ENCODE measurements around the gene MAGI3. TPM values are rescaled to one million over a fixed set of nuclear protein-coding genes. Genes with fewer than 3 reads are reported as not detected.
"Not testable (repeated sequence)": the region's sequence is repeated elsewhere in the genome, so short reads cannot be mapped to it uniquely, and the experiment has no call there.

The MAGI3 gene
- total RNA-seq, 1 donor from 2014 or later = 9.2 TPM

DNA sequence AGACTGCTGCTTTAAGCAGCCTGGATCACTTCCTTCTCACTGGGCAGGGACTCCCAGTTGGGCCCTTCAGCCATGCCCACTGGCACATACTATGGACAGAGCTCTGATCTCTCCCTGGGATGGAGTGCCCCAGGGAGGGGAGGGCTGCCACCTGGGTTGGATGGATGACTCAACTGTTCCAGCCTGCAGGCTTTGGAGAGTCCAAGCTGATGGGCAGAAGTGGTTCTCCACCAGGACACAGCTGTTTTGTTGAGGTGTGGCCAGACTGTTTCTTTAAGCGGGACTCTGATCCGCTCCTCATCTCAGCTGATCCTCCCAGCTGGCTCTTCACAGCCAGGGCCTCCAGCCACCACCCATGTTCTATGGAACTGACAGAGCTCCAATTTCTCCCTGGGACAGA, 166.9 kb downstream of the MAGI3 start:
- no peak for DNase-seq (ENCODE audit: extremely low read depth, low read depth, low spot score)

DNA sequence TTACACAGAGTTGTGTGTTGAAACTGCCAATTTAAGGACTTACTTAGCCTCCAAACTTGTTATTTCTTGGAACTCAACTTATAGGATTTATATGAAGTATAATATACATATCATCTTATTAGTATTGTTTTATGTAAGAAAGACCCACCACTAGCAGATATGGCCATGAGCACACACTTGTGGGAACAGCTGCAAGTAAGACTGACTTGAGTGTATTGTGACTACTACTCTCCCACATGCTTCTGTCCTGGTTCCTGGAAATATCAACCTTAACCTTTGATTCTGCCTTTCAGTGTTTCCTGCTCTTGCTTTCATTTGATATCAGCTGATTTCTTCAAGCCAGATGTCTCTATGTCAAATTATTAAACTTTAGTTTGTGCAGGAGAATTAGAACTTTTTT, 175.3 kb downstream of the MAGI3 start:
- no peak for DNase-seq (ENCODE audit: extremely low read depth, low read depth, low spot score)

DNA sequence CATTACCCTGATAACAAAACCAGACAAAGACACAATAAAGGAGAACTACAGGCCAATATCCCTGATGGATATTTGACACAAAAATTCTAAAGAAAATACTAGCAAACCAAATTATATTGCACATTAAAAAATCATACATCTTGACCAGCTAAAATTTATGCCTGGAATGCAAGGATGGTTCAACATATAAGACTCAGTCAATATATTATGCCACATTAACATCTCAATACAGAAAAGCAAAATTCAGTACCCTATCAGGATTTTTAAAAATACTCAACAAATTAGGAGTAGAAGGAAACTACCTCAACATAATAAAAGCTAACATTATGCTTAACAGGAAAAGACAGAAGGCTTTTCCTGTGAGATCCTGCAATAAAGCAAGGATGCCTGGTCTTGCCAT, 177.1 kb downstream of the MAGI3 start:
- DNase-seq (ENCODE audit: extremely low read depth, low read depth, low spot score) = no peak

DNA sequence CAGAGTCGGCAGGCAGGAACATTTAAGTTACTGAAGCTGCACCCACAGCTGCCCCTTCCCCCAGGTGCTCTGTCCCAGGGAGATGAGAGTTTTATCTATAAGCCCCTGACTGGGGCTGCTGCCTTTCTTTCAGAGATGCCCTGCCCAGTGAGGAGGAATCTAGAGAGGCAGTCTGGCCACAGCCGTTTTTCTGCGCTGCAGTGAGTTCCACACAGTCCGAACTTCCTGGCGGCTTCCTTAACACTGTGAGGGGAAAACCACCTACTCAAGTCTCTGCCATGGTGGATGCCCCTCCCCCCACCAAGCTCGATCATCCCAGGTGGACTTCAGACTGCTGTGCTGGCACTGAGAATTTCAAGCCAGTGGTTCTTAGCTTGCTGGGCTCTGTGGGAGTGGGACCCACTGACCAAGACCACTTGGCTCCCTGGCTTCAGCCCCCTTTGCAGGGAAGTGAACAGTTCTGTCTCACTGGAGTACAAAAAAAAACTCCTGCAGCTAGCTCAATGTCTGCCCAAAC, 185.5 kb downstream of the MAGI3 start:
- not testable (repeated sequence) for DNase-seq (ENCODE audit: extremely low read depth, low read depth, low spot score)

DNA sequence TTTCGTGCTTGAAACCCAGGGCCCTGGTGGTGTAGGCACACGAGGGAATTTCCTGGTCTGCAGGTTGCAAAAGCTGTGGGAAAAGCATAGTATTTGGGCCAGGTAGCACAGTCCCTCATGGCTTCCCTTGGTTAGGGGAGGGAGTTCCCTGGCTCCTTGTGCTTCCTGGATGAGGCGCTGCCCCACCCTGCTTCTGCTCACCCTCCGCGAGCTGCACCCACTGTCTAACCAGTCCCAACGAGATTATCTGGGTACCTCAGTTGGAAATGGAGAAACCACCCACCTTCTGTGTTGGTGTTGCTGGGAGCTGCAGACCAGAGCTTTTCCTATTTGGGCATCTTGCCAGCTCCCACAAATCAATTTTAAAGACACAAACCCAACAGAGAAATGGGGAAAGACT, 186.0 kb downstream of the MAGI3 start:
- no peak for DNase-seq (ENCODE audit: extremely low read depth, low read depth, low spot score)

DNA sequence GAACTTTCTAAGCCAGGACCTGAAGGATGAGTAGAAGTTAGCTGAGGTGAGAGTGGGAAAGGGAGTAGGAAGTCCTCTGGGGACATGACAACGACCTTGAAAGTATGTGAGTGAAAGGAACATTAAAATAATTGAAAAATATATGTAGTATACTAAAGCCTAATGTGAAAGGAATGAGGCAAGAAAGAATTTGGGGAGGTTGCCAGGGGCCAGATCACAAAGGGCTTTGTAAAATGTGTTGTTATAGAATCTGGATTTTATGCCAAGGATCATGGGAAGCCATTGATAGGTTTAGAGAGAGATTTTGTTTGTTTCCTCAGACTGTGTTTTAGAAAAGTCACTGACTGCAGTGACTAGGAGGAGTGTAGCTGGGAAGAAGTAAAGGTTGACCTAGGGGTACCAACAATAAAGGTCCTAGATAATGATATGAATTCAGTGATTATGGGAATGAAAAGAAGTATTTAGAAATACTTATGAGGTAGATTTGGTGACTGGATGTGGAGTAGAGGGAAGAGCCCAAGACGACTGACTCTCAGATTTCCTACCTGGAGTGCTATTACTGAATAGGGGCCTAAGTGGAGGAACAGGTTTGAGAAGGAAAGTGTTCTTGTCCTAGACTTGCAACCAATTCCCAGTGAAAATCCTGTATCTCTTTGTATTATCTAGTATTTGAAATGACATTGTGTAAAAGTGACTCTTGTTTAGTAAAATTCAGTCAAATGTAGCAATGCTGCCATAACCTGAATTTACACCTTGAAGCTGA, 189.1 kb downstream of the MAGI3 start:
- no peak for DNase-seq (ENCODE audit: extremely low read depth, low read depth, low spot score)

DNA sequence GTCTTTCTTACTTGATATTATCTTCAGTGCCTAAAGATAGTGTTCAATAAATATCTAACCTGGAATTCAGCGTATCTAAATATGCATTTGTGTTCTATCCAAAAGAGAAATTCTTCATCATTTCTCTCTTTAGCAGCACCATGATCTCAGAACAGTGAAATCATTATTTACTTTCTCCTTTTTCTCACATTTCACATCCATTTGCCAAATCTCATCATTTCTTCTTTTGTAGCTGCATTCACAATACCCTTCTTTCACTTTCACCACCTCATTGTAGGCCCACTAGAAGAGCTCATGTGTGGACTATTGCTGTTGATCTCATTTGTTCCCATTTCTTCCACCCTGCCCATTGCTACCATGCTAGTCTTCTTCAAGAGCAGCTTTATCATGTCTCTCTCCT, 191.0 kb downstream of the MAGI3 start:
- DNase-seq (ENCODE audit: extremely low read depth, low read depth, low spot score) = no peak

DNA sequence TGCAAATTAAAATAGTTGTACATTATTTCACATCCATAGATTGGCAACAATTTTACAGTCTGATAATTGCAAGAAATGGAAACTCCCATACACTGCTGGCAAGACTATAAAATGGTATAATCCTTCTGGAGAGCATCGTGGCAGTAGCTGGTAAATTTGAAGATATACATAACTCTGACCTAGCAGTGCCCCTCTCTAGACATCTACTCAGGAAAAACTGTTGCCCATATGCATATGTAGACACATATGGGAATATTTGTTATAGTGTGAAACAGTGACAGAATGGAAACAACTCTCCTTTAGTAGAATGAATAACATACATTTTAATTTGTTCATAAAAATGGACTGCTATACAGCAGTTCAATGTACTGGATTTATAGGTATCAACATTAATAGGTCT, 191.8 kb downstream of the MAGI3 start:
- DNase-seq (ENCODE audit: extremely low read depth, low read depth, low spot score) = no peak

DNA sequence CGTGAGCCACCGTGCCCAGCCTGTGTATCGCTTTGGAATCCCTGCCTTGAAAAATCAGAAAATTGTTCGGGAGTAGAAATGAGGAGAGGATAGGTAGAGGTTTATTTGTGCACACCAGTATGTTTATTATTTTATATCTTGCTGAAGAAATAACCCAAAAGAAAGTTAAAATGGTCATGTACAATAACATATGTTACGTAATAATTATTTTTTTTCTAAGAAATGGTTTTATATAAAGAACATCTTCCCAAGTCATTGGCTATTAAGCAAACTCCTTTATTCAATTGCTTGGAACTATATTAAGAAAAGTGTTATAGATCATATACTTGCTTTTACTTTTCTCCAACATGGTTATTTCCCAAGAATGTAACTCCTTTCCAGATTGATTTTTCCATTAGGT, 197.2 kb downstream of the MAGI3 start:
- no peak for DNase-seq (ENCODE audit: extremely low read depth, low read depth, low spot score)

DNA sequence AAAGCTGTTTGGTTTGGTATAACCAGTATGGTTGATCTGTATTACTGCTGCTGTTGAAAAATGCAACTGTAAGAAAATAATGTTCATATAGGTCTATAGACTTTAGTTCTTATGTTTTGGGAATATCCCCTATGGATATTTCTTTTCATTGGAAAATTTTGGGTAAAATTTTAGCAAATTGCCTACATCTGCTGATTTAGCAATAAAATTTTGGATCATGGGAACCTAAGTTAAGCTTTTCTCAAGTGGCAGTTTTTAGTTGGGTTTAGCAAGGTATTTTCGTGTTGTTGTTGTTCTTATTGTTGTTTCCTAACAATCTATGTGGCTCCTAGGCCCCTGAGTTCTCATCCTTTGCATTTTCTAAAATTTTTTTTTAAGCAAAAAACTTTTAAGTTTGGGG, 201.9 kb downstream of the MAGI3 start:
- no peak for DNase-seq (ENCODE audit: extremely low read depth, low read depth, low spot score)

DNA sequence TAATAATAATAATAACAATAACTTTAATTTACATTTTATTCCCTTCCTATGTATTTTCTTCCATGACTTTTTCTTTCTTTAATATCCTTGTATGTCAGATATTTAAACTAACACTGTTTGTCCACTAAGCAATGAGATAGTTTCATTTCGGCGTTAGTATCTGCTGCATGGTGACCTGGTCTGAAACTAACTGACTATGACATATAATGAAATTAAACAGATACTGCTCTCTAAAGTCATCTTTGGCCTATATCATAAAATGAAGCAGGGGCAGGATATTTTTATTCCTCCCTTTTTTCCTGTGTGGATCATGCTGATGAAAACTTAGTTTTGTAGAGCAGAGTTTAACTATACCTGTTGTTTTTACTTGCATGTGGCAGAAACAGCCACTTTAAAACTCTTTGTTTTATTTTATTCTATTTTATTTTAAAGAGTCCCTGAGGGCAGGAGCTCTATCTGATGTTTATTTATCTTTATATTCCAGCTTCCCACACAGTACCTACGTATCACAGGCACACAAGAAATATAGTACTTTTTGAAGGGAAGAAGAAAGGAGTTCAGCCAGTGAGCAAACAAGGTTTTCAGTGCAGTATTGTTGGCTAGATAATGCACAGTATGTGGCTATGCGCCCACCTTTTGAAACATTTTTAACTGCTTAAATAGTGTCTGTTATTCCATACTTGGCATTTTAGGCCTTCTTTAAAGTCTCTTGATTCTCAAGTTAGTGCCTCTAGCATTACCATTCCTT, 203.4 kb downstream of the MAGI3 start:
- DNase-seq (ENCODE audit: extremely low read depth, low read depth, low spot score) = no peak

DNA sequence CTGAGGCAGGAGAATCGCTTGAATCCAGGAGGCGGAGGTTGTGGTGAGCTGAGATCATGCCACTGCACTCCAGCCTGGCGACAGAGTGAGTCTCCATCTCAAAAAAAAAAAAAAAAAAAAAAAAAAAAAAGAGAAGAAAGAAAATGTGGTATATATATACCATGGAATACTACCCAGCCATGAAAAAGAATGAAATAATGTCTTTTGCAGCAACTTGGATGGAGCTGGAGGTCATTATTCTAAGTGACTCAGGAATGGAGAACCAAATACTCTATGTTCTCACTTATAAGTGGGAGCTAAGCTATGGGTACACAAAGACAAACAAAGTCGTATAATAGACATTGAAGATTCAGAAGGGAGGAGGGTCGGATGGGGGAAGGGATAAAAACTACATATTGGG, 214.2 kb downstream of the MAGI3 start:
- not testable (repeated sequence) for DNase-seq (ENCODE audit: extremely low read depth, low read depth, low spot score)

DNA sequence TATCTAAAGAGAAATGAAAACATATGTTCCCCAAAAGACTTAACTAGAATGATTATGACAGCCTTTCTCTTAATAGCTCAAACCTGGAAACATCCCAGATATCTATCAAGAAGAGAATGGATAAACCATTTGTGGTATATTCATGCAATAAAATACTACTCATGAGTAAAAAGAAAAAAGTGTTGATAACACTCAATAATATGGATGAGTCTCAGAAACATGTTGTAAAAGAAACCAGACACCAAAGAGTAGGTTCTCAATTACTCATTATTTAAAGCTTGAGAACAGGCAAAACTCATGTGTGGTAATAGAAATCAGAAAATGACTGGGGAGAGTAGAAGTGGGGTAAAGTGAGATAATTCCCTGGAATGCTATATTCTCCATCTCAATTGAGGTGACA, 214.8 kb downstream of the MAGI3 start:
- no peak for DNase-seq (ENCODE audit: extremely low read depth, low read depth, low spot score)

DNA sequence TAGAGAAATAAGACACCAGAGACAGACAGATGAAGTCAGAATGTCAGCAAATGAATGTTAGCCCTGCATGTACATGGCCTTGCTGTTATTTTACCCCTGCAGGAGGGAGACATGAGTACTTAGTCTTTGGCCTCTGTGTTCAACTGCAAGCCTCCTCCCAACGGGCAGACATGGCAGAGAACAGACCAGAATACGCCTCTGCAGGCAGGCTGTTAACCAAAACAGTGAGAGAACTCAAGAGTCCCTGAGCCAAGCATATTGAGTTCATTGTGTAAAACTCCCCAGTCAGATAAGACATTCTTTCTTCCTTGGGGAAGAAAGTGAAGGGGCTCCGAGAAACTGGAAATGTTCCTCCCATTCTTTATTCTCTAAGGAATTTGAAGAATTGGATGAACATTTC, 218.1 kb downstream of the MAGI3 start:
- no peak for DNase-seq (ENCODE audit: extremely low read depth, low read depth, low spot score)

DNA sequence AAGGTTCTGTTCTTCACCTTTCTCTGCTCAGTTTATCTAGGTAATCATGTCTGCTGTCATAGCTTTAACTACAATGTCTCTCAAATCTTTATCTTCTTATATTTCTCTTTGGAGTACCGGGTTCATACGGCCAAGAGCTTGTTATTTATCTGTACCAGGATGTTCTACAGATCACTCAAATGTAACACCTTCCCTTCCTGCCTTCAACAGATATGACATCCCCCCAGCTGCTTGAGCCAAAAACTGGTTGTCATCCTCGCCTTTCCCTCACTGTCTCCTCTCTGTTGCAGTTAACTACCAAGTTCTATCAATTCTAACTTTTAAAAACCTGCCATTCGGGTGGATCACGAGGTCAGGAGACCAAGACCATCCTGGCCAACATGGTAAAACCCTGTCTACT, 220.1 kb downstream of the MAGI3 start:
- no peak for DNase-seq (ENCODE audit: extremely low read depth, low read depth, low spot score)

DNA sequence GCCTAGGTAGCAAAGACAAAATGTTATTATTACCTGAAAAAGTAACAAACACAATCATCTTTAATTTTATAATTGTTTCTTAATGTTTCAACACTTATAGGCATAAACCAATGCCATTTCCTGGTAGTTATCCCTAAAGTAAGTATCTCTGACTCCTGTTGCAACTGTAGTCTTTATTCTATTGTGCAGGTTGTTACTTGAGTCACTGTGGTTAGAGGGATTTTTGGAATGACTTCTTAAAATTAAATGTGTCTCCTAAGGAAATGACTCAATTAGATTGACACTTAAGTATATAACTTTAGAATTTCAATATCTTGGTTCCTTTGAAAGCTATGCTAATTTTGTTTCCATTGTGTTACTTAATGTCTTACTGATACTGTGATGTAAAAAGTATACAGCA, 225.1 kb downstream of the MAGI3 start:
- no peak for DNase-seq (ENCODE audit: extremely low read depth, low read depth, low spot score)

DNA sequence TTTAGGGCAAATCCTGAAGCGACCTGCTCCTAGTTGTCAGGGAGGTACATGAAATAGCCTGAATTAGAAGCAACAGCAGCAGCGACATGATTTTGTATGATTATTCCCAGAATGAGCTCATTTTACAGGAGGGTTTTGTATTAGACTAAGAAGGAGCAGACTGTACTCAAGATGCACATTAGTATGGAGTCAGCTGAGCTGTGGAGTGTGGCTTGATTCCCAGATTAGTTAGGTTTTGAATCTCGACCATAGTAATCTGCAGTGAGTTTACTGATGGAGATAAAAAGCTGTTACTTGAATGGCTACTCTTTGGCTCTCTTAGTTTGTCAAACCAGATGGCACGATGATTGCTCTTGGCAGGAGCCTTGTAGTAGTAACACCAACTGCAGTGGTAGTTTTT, 225.8 kb downstream of the MAGI3 start:
- no peak for DNase-seq (ENCODE audit: extremely low read depth, low read depth, low spot score)

DNA sequence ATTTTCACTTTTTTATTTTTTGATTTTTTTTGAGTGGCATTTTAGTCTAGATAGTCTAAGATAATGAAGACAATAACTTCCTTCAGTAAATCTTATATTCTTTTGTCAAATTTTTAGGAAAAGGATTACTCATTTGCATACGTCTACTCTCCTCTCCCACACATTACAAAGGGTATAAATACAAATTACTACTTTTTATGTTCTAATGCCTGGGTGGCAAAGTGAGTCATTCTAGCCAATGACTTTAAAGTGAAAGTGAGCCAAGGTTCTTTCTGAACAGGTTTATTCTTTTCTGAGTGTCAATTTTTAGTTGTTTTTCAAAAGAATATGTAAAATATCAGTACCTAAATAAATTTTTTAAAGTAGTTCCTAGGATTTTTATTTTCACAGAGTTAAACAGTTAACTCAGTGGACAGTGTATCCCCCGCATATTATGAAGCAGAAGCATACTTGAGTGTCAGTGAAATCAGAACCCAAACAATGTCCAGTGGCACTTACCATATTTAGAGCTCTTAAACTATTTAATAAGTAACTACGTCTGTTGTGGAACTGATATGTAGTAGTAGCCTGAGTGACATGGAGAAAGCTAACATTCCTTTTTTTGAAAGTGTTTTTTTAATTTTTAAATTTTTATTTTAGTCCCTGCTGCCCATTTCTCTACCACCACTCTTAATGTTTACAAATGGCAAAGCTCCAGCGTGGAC, 227.3 kb downstream of the MAGI3 start:
- no peak for DNase-seq (ENCODE audit: extremely low read depth, low read depth, low spot score)

DNA sequence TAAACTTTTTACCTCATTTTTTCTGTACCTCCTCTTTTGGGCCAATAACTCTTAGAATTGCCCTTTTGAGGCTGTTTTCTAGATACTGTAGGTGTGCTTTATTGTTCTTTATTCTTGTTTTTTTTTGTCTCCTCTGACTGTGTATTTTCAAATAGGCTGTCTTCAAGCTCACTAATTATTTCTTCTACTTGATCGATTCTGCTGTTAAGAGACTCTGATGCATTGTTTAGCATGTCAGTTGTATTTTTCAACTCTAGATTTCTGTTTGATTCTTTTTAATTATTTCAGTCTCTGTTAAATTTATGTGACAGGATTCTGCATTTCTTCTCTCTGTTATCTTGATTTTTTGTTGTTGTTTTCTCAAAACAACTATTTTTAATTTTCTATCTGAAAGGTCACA, 238.7 kb downstream of the MAGI3 start:
- DNase-seq (ENCODE audit: extremely low read depth, low read depth, low spot score) = no peak

DNA sequence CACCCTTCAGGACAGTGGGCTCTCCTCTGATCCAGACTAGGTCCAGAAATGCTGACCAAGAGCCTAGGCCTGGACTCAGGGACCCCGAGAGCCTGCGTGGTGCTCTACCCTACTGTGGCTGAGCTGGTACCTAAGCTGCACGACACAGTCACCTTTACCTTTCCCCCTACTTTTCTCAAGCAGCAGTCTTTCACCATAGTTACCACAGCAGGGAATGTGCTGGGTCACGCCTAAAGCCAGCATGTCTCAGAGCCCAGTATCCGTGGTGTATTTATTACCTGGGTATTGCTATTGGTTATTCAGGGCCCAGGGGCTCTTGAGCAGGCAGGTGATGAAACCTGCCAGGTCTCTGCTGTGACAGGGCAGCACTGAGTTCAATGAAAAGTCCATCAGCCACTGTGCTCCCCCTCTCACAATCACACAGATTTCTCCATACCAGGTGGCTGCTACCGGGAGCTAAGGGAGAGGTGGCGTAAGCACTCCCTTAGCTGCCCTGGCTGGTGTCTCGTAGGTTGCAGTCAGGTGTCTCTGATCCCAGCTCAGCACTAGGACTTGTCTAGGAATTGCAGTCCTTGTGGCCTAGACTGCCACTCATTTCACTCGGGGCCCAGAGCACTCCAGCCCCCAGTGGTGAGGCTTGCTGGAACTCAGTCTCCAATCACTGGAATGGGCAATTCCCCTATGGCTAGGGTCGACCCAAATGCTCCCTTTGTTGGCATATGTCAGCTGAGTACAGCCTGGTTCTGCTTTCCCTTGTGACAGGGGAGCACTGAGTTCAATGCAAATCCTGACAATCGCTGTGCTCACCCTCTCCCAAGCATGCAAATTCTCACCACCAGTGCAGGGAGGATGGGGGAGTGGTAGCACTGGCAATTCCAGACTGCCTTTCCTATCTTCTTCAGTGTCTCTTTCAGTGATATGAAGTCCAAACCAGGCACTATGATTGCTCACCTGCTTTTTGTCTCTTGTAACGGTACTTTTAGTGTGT, 240.3 kb downstream of the MAGI3 start:
- no peak for DNase-seq (ENCODE audit: extremely low read depth, low read depth, low spot score)

Measured in glomerular endothelial cell (primary cell).